Lung (tissue), 12 donors: ENCODE results near the gene WDR88. TPM values are rescaled to one million over a fixed set of nuclear protein-coding genes. Genes with fewer than 3 reads are reported as not detected.

Source experiments
- ATAC-seq: fragments of 200-7000 bp; cut with Tn5 transposase; one replicate; pipeline ENCODE4 v1.9.1; 2020; ENCODE audit warnings: moderate number of reproducible peaks; ENCODE audit not compliant: insufficient read depth, low FRiP score
- DNase-seq, 3 donors: peaks; one replicate each; pipeline ENCODE4 v3.0.0-alpha.2; 2013 to 2017
- H3K27ac ChIP-seq, 2 donors: one replicate each; pipeline ENCODE4 v1.5.1; 2013; ENCODE audit warnings: mild to moderate bottlenecking in 2 of 2, moderate library complexity in 2 of 2, control low read depth in 1 of 2, inconsistent platforms in 1 of 2, low read depth in 1 of 2, low read length in 1 of 2
- H3K27me3 ChIP-seq, 3 donors: one replicate each; pipeline ENCODE4 v1.5.1; 2013; ENCODE audit warnings: low read length in 2 of 3; ENCODE audit not compliant: control insufficient read depth in 3 of 3, insufficient read depth in 3 of 3
- H3K36me3 ChIP-seq, 4 donors: one replicate each; pipeline ENCODE4 v1.5.1; 2013; ENCODE audit warnings: low read length in 4 of 4, mild to moderate bottlenecking in 1 of 4, moderate library complexity in 1 of 4; ENCODE audit not compliant: control insufficient read depth in 4 of 4, insufficient read depth in 4 of 4
- H3K4me1 ChIP-seq, 5 donors: one replicate each; pipeline ENCODE4 v1.5.1; 2013; ENCODE audit warnings: low read length in 5 of 5, mild to moderate bottlenecking in 2 of 5, moderate library complexity in 1 of 5; ENCODE audit not compliant: control insufficient read depth in 5 of 5, insufficient read depth in 5 of 5
- H3K4me3 ChIP-seq: one replicate; pipeline ENCODE4 v1.5.1; 2013; ENCODE audit warnings: mild to moderate bottlenecking, control low read depth, moderate library complexity
- H3K9ac ChIP-seq, 2 donors: one replicate each; pipeline ENCODE4 v1.5.1; 2013; ENCODE audit warnings: low read length in 2 of 2, control low read depth in 1 of 2; ENCODE audit not compliant: insufficient read depth in 1 of 2
- H3K9me3 ChIP-seq, 4 donors: one replicate each; pipeline ENCODE4 v1.5.1; 2013; ENCODE audit warnings: low read length in 3 of 4, mild to moderate bottlenecking in 1 of 4, moderate library complexity in 1 of 4; ENCODE audit not compliant: control insufficient read depth in 4 of 4, insufficient read depth in 3 of 4
- WGBS, 2 donors: extraction: QIAGEN DNeasy Blood & Tissue Kit; methylation state at CpG; one replicate each; pipeline ENCODE4 v1.1.7; 2013; 5-methylcytosine and 5-hydroxymethylcytosine counted together
- polyA plus RNA-seq, 2 donors: library from polyadenylated mRNA; stranded (reverse); fragments of 200-250 nt; gene quantifications; one replicate each; pipeline ENCODE4 v1.2.1, GENCODE V29; 2013
- total RNA-seq, 2 donors: library from RNA; depleted of rRNA in 1 of 2; stranded (reverse); fragments of >200 nt in 1 of 2; gene quantifications; one replicate each; pipeline ENCODE4 v1.2.1, GENCODE V29; 2014 to 2021
- TF ChIP-seq, protein P1 (sequence below): IDR thresholded peaks from 2 replicates; pipeline ENCODE4 v1.5.1; 2012; ENCODE audit warnings: mild to moderate bottlenecking; ENCODE audit errors: control extremely low read depth, extremely low read depth
- donor health status: control.
- donor health status: control.
- donor health status: Bipolar disorder and iron deficiency.
- donor health status: healthy.
- donor health status: DM: yes; HTN: yes; CAD: no.

The WDR88 gene
- total and polyA plus RNA-seq, 4 donors = not detected

DNA sequence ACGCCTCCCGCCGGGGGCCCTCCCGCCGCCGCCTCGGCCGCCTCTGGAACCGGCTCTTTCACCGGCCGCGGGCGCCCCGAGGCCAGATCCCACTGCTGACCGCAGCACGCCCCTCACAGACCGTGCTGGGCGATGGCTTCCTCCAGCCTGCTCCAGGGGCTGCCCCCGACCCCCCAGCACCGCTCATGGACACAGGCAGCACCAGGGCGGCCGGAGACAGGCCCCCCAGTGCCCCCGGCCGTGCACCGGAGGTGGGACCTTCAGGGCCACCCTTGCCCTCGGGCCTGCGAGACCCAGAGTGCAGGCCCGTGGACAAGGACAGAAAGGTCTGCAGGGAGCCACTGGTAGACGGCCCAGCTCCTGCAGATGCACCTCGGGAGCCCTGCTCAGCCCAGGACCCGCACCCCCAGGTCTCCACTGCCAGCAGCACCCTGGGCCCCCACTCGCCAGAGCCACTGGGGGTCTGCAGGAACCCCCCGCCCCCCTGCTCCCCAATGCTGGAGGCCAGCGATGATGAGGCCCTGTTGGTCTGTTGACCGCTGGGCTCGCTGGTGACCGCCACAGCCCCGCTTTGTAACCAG is 75.2 kb downstream of the WDR88 start:
- no peaks in the 10 kb centered on the region for H3K9me3 ChIP-seq
- 94 to 96% methylated on average over 38 of the region's 38 CpGs for WGBS, 2 donors
- no peak overlapping the region for H3K27ac ChIP-seq
- no peaks in the 10 kb centered on the region for H3K27me3 ChIP-seq
- no peak overlapping the region for H3K9ac ChIP-seq
- peaks cover 0 to 22% (median 8%) of the 10 kb centered on the region in 4 donors for H3K36me3 ChIP-seq
- H3K4me1 ChIP-seq = peaks cover 0 to 8% (median 0%) of the 10 kb centered on the region in 5 donors
- DNase-seq = no peak
- ATAC-seq = no peak
- H3K4me3 ChIP-seq = no peak overlapping the region
- TF ChIP-seq, protein P1, sequence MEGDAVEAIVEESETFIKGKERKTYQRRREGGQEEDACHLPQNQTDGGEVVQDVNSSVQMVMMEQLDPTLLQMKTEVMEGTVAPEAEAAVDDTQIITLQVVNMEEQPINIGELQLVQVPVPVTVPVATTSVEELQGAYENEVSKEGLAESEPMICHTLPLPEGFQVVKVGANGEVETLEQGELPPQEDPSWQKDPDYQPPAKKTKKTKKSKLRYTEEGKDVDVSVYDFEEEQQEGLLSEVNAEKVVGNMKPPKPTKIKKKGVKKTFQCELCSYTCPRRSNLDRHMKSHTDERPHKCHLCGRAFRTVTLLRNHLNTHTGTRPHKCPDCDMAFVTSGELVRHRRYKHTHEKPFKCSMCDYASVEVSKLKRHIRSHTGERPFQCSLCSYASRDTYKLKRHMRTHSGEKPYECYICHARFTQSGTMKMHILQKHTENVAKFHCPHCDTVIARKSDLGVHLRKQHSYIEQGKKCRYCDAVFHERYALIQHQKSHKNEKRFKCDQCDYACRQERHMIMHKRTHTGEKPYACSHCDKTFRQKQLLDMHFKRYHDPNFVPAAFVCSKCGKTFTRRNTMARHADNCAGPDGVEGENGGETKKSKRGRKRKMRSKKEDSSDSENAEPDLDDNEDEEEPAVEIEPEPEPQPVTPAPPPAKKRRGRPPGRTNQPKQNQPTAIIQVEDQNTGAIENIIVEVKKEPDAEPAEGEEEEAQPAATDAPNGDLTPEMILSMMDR = no peak

- Histone ChIP-seq H3K27me3 (no peaks in the 10 kb centered on the region), H3K27ac (no peak overlapping the region), H3K4me1 (peaks cover 0 to 8% (median 0%) of the 10 kb centered on the region in 5 donors), H3K9me3 (no peaks in the 10 kb centered on the region), H3K36me3 (peaks cover 0 to 19% (median 6%) of the 10 kb centered on the region in 4 donors), H3K9ac (no peak overlapping the region), H3K4me3 (no peak overlapping the region)
- DNase-seq (no peak), ATAC-seq (no peak)
- WGBS, 2 donors = 88 to 89% methylated on average over 9 of the region's 9 CpGs
- TF ChIP-seq, protein P1 = no peak
Observed at GRCh38 chr19:33207903-33208302, 76.0 kb downstream of the WDR88 start.

- H3K9me3 ChIP-seq = no peaks in the 10 kb centered on the region
- H3K36me3 ChIP-seq = peaks cover 0 to 19% (median 2%) of the 10 kb centered on the region in 4 donors
- 54 to 62% methylated on average over 11 of the region's 11 CpGs for WGBS, 2 donors
- TF ChIP-seq, protein P1 = no peak
- H3K4me3 ChIP-seq = no peak overlapping the region
- H3K4me1 ChIP-seq = peaks cover 0 to 8% (median 0%) of the 10 kb centered on the region in 5 donors
- no peak overlapping the region for H3K9ac ChIP-seq
- DNase-seq (peak in 1 of 3 donors; percentile 17), ATAC-seq (no peak)
- H3K27ac ChIP-seq = no peak overlapping the region
- H3K27me3 ChIP-seq = no peaks in the 10 kb centered on the region
Observed at GRCh38 chr19:33208371-33208895, 76.5 kb downstream of the WDR88 start.
